Measurements from ENCODE around the gene NHLRC3. TPM values are rescaled to one million over a fixed set of nuclear protein-coding genes. Genes with fewer than 3 reads are reported as not detected.

Gene NHLRC3
- total RNA-seq, 4 donors from 2014 or later: 13.8 to 59.0 (median 26.6) TPM

DNA sequence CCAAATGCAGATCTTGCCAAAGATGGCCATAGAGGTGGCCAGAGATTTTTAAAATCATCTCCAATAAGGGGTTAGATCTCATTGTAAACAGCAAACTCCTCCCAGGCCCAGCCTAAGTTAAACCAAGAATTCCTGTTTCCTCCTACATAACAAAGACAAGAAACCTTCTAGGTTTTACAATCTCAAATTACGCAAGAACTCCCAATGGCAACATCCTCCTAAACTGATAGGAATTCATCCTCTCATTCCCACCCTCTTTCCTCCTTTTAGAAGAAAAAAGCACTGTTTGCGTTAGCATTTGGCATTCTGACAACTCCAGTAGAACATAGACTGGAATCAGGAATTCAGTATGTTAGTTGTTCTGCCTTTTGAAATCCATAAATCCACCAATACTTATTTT lies 14.9 kb upstream of the NHLRC3 start:
- Histone ChIP-seq H3K4me1 (no peaks in the 10 kb centered on the region), H3K9me3 (no peaks in the 10 kb centered on the region), H3K4me3 (no peak overlapping the region), H3K27me3 (no peaks in the 10 kb centered on the region), H3K27ac (no peak overlapping the region), H3K36me3 (no peaks in the 10 kb centered on the region)
- TF ChIP-seq, protein P1, sequence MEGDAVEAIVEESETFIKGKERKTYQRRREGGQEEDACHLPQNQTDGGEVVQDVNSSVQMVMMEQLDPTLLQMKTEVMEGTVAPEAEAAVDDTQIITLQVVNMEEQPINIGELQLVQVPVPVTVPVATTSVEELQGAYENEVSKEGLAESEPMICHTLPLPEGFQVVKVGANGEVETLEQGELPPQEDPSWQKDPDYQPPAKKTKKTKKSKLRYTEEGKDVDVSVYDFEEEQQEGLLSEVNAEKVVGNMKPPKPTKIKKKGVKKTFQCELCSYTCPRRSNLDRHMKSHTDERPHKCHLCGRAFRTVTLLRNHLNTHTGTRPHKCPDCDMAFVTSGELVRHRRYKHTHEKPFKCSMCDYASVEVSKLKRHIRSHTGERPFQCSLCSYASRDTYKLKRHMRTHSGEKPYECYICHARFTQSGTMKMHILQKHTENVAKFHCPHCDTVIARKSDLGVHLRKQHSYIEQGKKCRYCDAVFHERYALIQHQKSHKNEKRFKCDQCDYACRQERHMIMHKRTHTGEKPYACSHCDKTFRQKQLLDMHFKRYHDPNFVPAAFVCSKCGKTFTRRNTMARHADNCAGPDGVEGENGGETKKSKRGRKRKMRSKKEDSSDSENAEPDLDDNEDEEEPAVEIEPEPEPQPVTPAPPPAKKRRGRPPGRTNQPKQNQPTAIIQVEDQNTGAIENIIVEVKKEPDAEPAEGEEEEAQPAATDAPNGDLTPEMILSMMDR (IDR thresholded peaks at IDR 0.05): no peak
- TF ChIP-seq POLR2A (IDR thresholded peaks at IDR 0.05): no peak
- intact Hi-C loops (cut with DNase I; ENCODE audit: low total_unique reads): no loop called here
- DNase-seq: no peak

- DNase-seq: no peak
- no peak overlapping the region for H3K27ac ChIP-seq
- H3K4me3 ChIP-seq: no peak overlapping the region
- intact Hi-C loops (cut with DNase I; ENCODE audit: low total_unique reads): no loop called here
- no peaks in the 10 kb centered on the region for H3K27me3 ChIP-seq
- no peak for TF ChIP-seq POLR2A (IDR thresholded peaks at IDR 0.05)
- TF ChIP-seq, protein P1 (IDR thresholded peaks at IDR 0.05): no peak
- H3K4me1 ChIP-seq: no peaks in the 10 kb centered on the region
- no peaks in the 10 kb centered on the region for H3K9me3 ChIP-seq
- H3K36me3 ChIP-seq: no peaks in the 10 kb centered on the region
Observed at GRCh38 chr13:39023761-39024160, 14.5 kb upstream of the NHLRC3 start.

GRCh38 chr13:39025433-39025839 lies 12.8 kb upstream of the NHLRC3 start:
- DNase-seq: no peak
- H3K36me3 ChIP-seq: no peaks in the 10 kb centered on the region
- H3K9me3 ChIP-seq: no peaks in the 10 kb centered on the region
- H3K27me3 ChIP-seq: no peaks in the 10 kb centered on the region
- H3K27ac ChIP-seq: no peak overlapping the region
- TF ChIP-seq, protein P1 (IDR thresholded peaks at IDR 0.05): no peak
- TF ChIP-seq POLR2A (IDR thresholded peaks at IDR 0.05): no peak
- intact Hi-C loops (cut with DNase I; ENCODE audit: low total_unique reads): no loop called here
- no peak overlapping the region for H3K4me3 ChIP-seq
- no peaks in the 10 kb centered on the region for H3K4me1 ChIP-seq

DNA sequence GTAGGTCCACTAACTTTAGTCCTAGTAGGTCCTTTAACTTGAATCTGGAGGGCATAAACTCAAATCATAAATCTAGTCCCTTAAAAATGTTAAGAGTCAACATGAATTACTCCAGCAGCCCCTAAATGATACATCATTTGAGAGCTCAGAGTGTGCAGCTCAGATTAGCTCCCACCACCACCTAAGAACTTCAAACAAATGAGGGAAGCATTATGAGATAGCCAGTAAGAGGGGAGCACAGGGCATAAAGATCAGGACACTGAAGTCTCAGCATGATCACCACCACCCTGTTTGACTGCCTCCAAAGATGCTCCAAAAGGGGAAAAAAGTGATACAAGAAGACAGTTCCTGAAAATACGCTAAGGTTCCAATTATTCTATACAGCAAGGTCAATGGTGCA lies 6.1 kb upstream of the NHLRC3 start:
- no peaks in the 10 kb centered on the region for H3K4me1 ChIP-seq
- no peaks in the 10 kb centered on the region for H3K9me3 ChIP-seq
- TF ChIP-seq, protein P1 (IDR thresholded peaks at IDR 0.05): no peak
- no peak for TF ChIP-seq POLR2A (IDR thresholded peaks at IDR 0.05)
- no peaks in the 10 kb centered on the region for H3K27me3 ChIP-seq
- no peak for DNase-seq
- H3K27ac ChIP-seq: no peak overlapping the region
- intact Hi-C loops (cut with DNase I; ENCODE audit: low total_unique reads): no loop called here
- H3K36me3 ChIP-seq: no peaks in the 10 kb centered on the region
- H3K4me3 ChIP-seq: no peak overlapping the region

DNA sequence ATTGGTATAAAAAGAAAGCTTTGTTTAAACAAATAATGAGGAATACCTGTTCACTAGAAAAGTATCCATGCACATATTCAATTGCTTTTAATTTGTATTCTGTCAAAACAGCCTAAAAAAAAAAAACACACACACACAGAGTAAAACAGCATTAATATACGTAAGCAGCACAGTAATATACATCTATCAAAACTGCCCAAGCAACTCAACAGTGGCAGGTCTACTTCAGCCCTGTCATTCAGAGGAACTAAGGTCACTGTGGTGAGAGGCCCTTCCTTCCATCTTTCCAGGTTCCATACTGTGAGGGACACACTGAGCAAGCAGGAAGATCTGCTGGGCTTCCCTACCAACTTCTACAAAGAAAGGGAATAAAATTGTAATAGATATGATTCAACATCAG lies 4.2 kb upstream of the NHLRC3 start:
- TF ChIP-seq, protein P1 (IDR thresholded peaks at IDR 0.05): no peak
- TF ChIP-seq POLR2A (IDR thresholded peaks at IDR 0.05): no peak
- DNase-seq: no peak
- no peaks in the 10 kb centered on the region for H3K9me3 ChIP-seq
- H3K4me1 ChIP-seq: no peaks in the 10 kb centered on the region
- H3K36me3 ChIP-seq: no peaks in the 10 kb centered on the region
- no peaks in the 10 kb centered on the region for H3K27me3 ChIP-seq
- H3K27ac ChIP-seq: no peak overlapping the region
- intact Hi-C loops (cut with DNase I; ENCODE audit: low total_unique reads): no loop called here
- no peak overlapping the region for H3K4me3 ChIP-seq
